ENCODE measurements around the gene TP53. TPM values are rescaled to one million over a fixed set of nuclear protein-coding genes. Genes with fewer than 3 reads are reported as not detected.

The TP53 gene
- total RNA-seq, 6 experiments from 2014 or later: 68.1 to 84.3 (median 75.4) TPM

- Mint-ChIP-seq H3K9me3 (no peaks in the 10 kb centered on the region), H3K27ac (peak overlapping the region; percentile 98), H3K36me3 (ENCODE audit: low read depth) (peaks cover 14% of the 10 kb centered on the region), H3K27me3 (ENCODE audit: insufficient read depth) (no peaks in the 10 kb centered on the region; the same call in none of the 2 replicates), H3K4me3 (peak overlapping the region; percentile 93), H3K4me1 (ENCODE audit: low read depth) (peaks cover 31% of the 10 kb centered on the region)
- no peak for TF ChIP-seq CTCF (IDR thresholded peaks at IDR 0.05)
- DNase-seq: peak; percentile 77
Observed at GRCh38 chr17:7686222-7687071, 843 bp downstream of the TP53 start.

GRCh38 chr17:7685533-7686221 is 1.6 kb downstream of the TP53 start:
- peak overlapping the region; percentile 93 for H3K4me3 Mint-ChIP-seq
- DNase-seq: peak; percentile 92
- TF ChIP-seq CTCF (IDR thresholded peaks at IDR 0.05): no peak
- peaks cover 31% of the 10 kb centered on the region for H3K4me1 Mint-ChIP-seq (ENCODE audit: low read depth)
- H3K36me3 Mint-ChIP-seq (ENCODE audit: low read depth): peaks cover 14% of the 10 kb centered on the region
- no peaks in the 10 kb centered on the region for H3K9me3 Mint-ChIP-seq
- peak overlapping the region; percentile 98 for H3K27ac Mint-ChIP-seq
- H3K27me3 Mint-ChIP-seq (ENCODE audit: insufficient read depth): no peaks in the 10 kb centered on the region; the same call in none of the 2 replicates

- no peak for DNase-seq
Observed at GRCh38 chr17:7684851-7685532, 2.3 kb downstream of the TP53 start.

GRCh38 chr17:7677388-7678067 is 9.8 kb downstream of the TP53 start:
- peaks cover 13% of the 10 kb centered on the region for H3K4me1 Mint-ChIP-seq (ENCODE audit: low read depth)
- H3K36me3 Mint-ChIP-seq (ENCODE audit: low read depth): peaks cover 23% of the 10 kb centered on the region
- H3K9me3 Mint-ChIP-seq: peaks cover 11% of the 10 kb centered on the region; the same call in 1 of the 2 replicates
- H3K27ac Mint-ChIP-seq: no peak overlapping the region
- DNase-seq: no peak
- peaks cover 2% of the 10 kb centered on the region; the same call in 1 of the 2 replicates for H3K27me3 Mint-ChIP-seq (ENCODE audit: insufficient read depth)
- no peak for TF ChIP-seq CTCF (IDR thresholded peaks at IDR 0.05)
- H3K4me3 Mint-ChIP-seq: no peak overlapping the region

More at GRCh38 chr17:7684851-7685532, 2.3 kb downstream of the TP53 start:
- no peak for TF ChIP-seq CTCF (IDR thresholded peaks at IDR 0.05)
- Mint-ChIP-seq H3K4me1 (ENCODE audit: low read depth) (peaks cover 27% of the 10 kb centered on the region), H3K4me3 (peak overlapping the region; percentile 93), H3K9me3 (no peaks in the 10 kb centered on the region), H3K27ac (peak overlapping the region; percentile 98), H3K27me3 (ENCODE audit: insufficient read depth) (no peaks in the 10 kb centered on the region; the same call in none of the 2 replicates), H3K36me3 (ENCODE audit: low read depth) (peaks cover 14% of the 10 kb centered on the region)

- peaks cover 11% of the 10 kb centered on the region; the same call in 1 of the 2 replicates for H3K9me3 Mint-ChIP-seq
- DNase-seq: no peak
- TF ChIP-seq CTCF (IDR thresholded peaks at IDR 0.05): no peak
- H3K4me1 Mint-ChIP-seq (ENCODE audit: low read depth): peaks cover 13% of the 10 kb centered on the region
- H3K4me3 Mint-ChIP-seq: no peak overlapping the region
- H3K27me3 Mint-ChIP-seq (ENCODE audit: insufficient read depth): peaks cover 2% of the 10 kb centered on the region; the same call in 1 of the 2 replicates
- peaks cover 27% of the 10 kb centered on the region for H3K36me3 Mint-ChIP-seq (ENCODE audit: low read depth)
- no peak overlapping the region for H3K27ac Mint-ChIP-seq
Observed at GRCh38 chr17:7676533-7676932, 10.8 kb downstream of the TP53 start.
